Progenitor cell of endocrine pancreas (in vitro differentiated cells): ENCODE measurements around the gene PEAR1. TPM values are rescaled to one million over a fixed set of nuclear protein-coding genes. Genes with fewer than 3 reads are reported as not detected.

Experiments used
- DNase-seq: peaks from one replicate; pipeline ENCODE4 v3.0.0; 2021; ENCODE audit warnings: low spot score; ENCODE audit not compliant: unreplicated experiment
- H3K27ac Mint-ChIP-seq: 2 replicates; pipeline ENCODE4 v1.8.0; 2021; ENCODE audit warnings: mild to moderate bottlenecking, moderate library complexity, mixed read lengths
- H3K27me3 Mint-ChIP-seq: 2 replicates; pipeline ENCODE4 v1.8.0; 2021; ENCODE audit warnings: mixed read lengths
- H3K36me3 Mint-ChIP-seq: 2 replicates; pipeline ENCODE4 v1.8.0; 2022; ENCODE audit warnings: mixed read lengths; ENCODE audit not compliant: insufficient read depth
- H3K4me1 Mint-ChIP-seq: 2 replicates; pipeline ENCODE4 v1.8.0; 2021; ENCODE audit warnings: low read depth, mixed read lengths
- H3K4me3 Mint-ChIP-seq: 2 replicates; pipeline ENCODE4 v1.8.0; 2021; ENCODE audit warnings: low read depth, mild to moderate bottlenecking, moderate library complexity, mixed read lengths
- H3K9me3 Mint-ChIP-seq: 2 replicates; pipeline ENCODE4 v1.8.0; 2021; ENCODE audit warnings: low read depth, mixed read lengths
- CTCF ChIP-seq: fragments of 200-600 bp; sonication (generic); IDR thresholded peaks from one replicate; pipeline ENCODE4 v1.5.0; 2021; ENCODE audit warnings: antibody characterized with exemption, mild to moderate bottlenecking; ENCODE audit not compliant: unreplicated experiment
- total RNA-seq: library from RNA; stranded (reverse); gene quantifications from 2 replicates; pipeline ENCODE4 v1.2.1, GENCODE V29; 2021

The PEAR1 gene
- total RNA-seq, 1 donor from 2014 or later, result not detected

- Mint-ChIP-seq H3K27me3 (peaks cover 56% of the 10 kb centered on the region), H3K4me1 (no peaks in the 10 kb centered on the region)
These were observed 10.0 kb downstream of the PEAR1 start for GRCh38 chr1:156903328-156904091.

GRCh38 chr1:156904187-156904959 is 10.9 kb downstream of the PEAR1 start:
- H3K27ac Mint-ChIP-seq, result no peak overlapping the region
- H3K27me3 Mint-ChIP-seq, result peaks cover 56% of the 10 kb centered on the region
- no peaks in the 10 kb centered on the region for H3K36me3 Mint-ChIP-seq
- H3K4me1 Mint-ChIP-seq, result no peaks in the 10 kb centered on the region
- H3K9me3 Mint-ChIP-seq, result no peaks in the 10 kb centered on the region
- H3K4me3 Mint-ChIP-seq, result no peak overlapping the region
- TF ChIP-seq CTCF, result no peak
- no peak for DNase-seq

More at GRCh38 chr1:156903328-156904091, 10.0 kb downstream of the PEAR1 start:
- no peak for DNase-seq
- Mint-ChIP-seq H3K36me3 (no peaks in the 10 kb centered on the region), H3K4me3 (no peak overlapping the region), H3K9me3 (no peaks in the 10 kb centered on the region), H3K27ac (no peak overlapping the region)
- TF ChIP-seq CTCF, result no peak

- no peak for TF ChIP-seq CTCF
- H3K9me3 Mint-ChIP-seq, result no peaks in the 10 kb centered on the region
- no peak overlapping the region for H3K27ac Mint-ChIP-seq
- no peaks in the 10 kb centered on the region for H3K4me1 Mint-ChIP-seq
- H3K27me3 Mint-ChIP-seq, result peaks cover 50% of the 10 kb centered on the region
- H3K36me3 Mint-ChIP-seq, result no peaks in the 10 kb centered on the region
- no peak overlapping the region for H3K4me3 Mint-ChIP-seq
- DNase-seq, result no peak
These were observed 11.7 kb downstream of the PEAR1 start for GRCh38 chr1:156905176-156905575.

GRCh38 chr1:156905651-156906050 is 12.1 kb downstream of the PEAR1 start:
- no peak for DNase-seq
- no peak for TF ChIP-seq CTCF
- Mint-ChIP-seq H3K36me3 (no peaks in the 10 kb centered on the region), H3K9me3 (no peaks in the 10 kb centered on the region), H3K4me1 (peaks cover 2% of the 10 kb centered on the region), H3K27ac (no peak overlapping the region), H3K27me3 (peaks cover 50% of the 10 kb centered on the region), H3K4me3 (no peak overlapping the region)

GRCh38 chr1:156906206-156906906 is 12.8 kb downstream of the PEAR1 start:
- H3K36me3 Mint-ChIP-seq, result no peaks in the 10 kb centered on the region
- no peak for DNase-seq
- TF ChIP-seq CTCF, result no peak
- H3K4me3 Mint-ChIP-seq, result no peak overlapping the region
- H3K27ac Mint-ChIP-seq, result no peak overlapping the region
- peaks cover 4% of the 10 kb centered on the region for H3K4me1 Mint-ChIP-seq
- no peaks in the 10 kb centered on the region for H3K9me3 Mint-ChIP-seq
- H3K27me3 Mint-ChIP-seq, result peaks cover 51% of the 10 kb centered on the region
